Thoracic aorta (tissue), 2 donors: Measurements from ENCODE around the gene XRCC4. TPM values are rescaled to one million over a fixed set of nuclear protein-coding genes. Genes with fewer than 3 reads are reported as not detected.

Experiments used
- ATAC-seq: fragments of 150-250 bp; one replicate; pipeline ENCODE4 v1.8.0; 2017; ENCODE audit warnings: low read depth; ENCODE audit not compliant: insufficient number of reproducible peaks, low FRiP score
- DNase-seq: peaks from one replicate; pipeline ENCODE4 v3.0.0-alpha.2; 2020; ENCODE audit warnings: low spot score
- H3K27ac ChIP-seq, 2 donors: fragments of 200-600 bp; sonication (generic); 1 replicate in 1 of 2; 2 replicates in 1 of 2; pipeline ENCODE4 v1.5.1; 2016; ENCODE audit warnings: mild to moderate bottlenecking in 2 of 2, moderate library complexity in 2 of 2
- H3K27me3 ChIP-seq: fragments of 200-600 bp; sonication (generic); replicated peaks from 2 replicates; pipeline ENCODE4 v1.6.0; 2016; ENCODE audit warnings: mild to moderate bottlenecking; ENCODE audit not compliant: insufficient read depth
- H3K36me3 ChIP-seq: fragments of 200-600 bp; sonication (generic); one replicate; pipeline ENCODE4 v1.5.1; 2016
- H3K4me1 ChIP-seq, 2 donors: fragments of 200-600 bp; sonication (generic); 1 replicate in 1 of 2; 2 replicates in 1 of 2; pipeline versions ENCODE4 v1.5.1 to v1.6.0; 2016; ENCODE audit warnings: low read depth in 2 of 2, mild to moderate bottlenecking in 1 of 2; ENCODE audit not compliant: control insufficient read depth in 1 of 2
- H3K4me3 ChIP-seq: fragments of 200-600 bp; sonication (generic); 2 replicates; pipeline ENCODE4 v1.5.1; 2016; ENCODE audit warnings: mild to moderate bottlenecking
- H3K9me3 ChIP-seq: fragments of 200-600 bp; sonication (generic); 2 replicates; pipeline ENCODE4 v1.5.1; 2016
- CTCF ChIP-seq: fragments of 200-600 bp; sonication (generic); IDR thresholded peaks from one replicate; pipeline ENCODE4 v1.5.1; 2019; ENCODE audit warnings: antibody characterized with exemption
- total RNA-seq, 2 donors: library from RNA; depleted of rRNA; stranded (reverse); fragments of >200 nt; gene quantifications; one replicate each; pipeline versions ENCODE4 v1.1.0 to v1.2.3, GENCODE V29; 2016

XRCC4 gene
- total RNA-seq, 2 donors from 2014 or later: 7.8 to 11.1 TPM

DNA sequence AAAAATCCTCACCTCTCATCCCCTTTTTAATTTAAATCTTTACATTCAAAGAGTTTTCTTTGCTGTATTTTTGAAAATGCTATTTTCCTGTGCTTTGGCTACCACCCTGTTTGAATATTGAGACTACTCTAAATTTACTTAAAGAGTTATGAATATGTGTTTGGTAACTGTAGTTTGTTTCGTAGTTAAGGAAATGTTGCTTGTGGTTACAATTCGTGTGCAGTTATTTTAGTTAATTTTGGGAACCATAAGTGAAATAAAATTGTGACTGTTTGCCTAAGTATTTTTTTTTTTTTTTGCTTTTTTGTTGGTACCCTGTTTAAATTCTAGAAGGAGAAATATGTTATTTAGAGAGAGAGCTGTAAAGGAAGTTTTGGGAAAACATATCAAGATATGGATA lies 78.7 kb downstream of the XRCC4 start:
- Histone ChIP-seq H3K4me3 (no peak overlapping the region), H3K27me3 (no peaks in the 10 kb centered on the region), H3K36me3 (no peaks in the 10 kb centered on the region), H3K9me3 (no peaks in the 10 kb centered on the region), H3K4me1 (no peaks in the 10 kb centered on the region), H3K27ac (no peak overlapping the region)
- TF ChIP-seq CTCF: no peak
- DNase-seq: no peak
- no peak for ATAC-seq

DNA sequence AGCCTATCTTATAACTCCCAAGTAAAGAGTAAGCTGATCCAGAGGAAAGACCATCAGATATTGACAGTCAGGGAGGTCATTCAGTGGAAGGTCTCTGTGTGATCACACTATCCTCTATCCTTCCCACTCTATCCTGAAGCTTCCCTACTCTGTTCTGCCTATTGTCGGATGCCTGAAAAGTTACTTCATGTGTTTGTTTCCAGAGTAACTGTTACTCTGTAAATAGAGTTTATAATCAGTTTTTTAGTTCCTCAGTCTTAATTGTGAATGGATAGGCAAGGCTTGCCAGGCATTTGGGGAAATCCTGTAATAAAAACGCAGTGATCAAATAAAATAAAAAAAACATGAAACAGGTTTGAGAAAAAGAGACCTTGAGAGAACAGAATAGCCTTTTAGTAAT lies 79.8 kb downstream of the XRCC4 start:
- DNase-seq (no peak), ATAC-seq (no peak)
- Histone ChIP-seq H3K4me3 (no peak overlapping the region), H3K36me3 (no peaks in the 10 kb centered on the region), H3K27ac (no peak overlapping the region), H3K27me3 (no peaks in the 10 kb centered on the region), H3K4me1 (no peaks in the 10 kb centered on the region), H3K9me3 (no peaks in the 10 kb centered on the region)
- TF ChIP-seq CTCF: no peak

- H3K27me3 ChIP-seq: no peaks in the 10 kb centered on the region
- H3K9me3 ChIP-seq: no peaks in the 10 kb centered on the region
- ATAC-seq: no peak
- DNase-seq: no peak
- TF ChIP-seq CTCF: no peak
- no peaks in the 10 kb centered on the region for H3K4me1 ChIP-seq
- no peaks in the 10 kb centered on the region for H3K36me3 ChIP-seq
- no peak overlapping the region for H3K27ac ChIP-seq
- no peak overlapping the region for H3K4me3 ChIP-seq
Measured at GRCh38 chr5:83162601-83163000, 85.3 kb downstream of the XRCC4 start.

DNA sequence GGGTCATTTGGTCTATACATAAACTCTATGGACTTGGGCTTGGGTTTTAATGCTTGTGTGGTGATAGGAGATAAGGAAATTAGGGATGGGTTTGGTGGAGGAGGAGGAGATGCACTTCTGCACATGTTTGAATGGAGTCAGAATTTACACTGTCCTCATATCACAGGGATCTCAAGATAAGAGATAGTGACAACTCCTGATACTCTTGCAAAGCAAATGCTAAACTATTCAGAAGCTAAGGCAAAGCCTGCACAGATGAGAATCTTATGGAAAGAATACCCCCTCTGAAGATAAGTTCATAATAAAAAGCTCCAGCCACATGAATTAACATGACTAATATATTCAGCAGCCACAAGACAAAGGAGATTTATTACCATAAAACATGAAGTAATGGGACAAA lies 90.2 kb downstream of the XRCC4 start:
- Histone ChIP-seq H3K27ac (no peak overlapping the region), H3K9me3 (no peaks in the 10 kb centered on the region), H3K27me3 (no peaks in the 10 kb centered on the region), H3K4me1 (no peaks in the 10 kb centered on the region), H3K4me3 (no peak overlapping the region), H3K36me3 (no peaks in the 10 kb centered on the region)
- TF ChIP-seq CTCF: no peak
- ATAC-seq (no peak), DNase-seq (no peak)

- ATAC-seq (no peak), DNase-seq (no peak)
- Histone ChIP-seq H3K9me3 (no peaks in the 10 kb centered on the region), H3K4me3 (no peak overlapping the region), H3K27me3 (no peaks in the 10 kb centered on the region), H3K27ac (no peak overlapping the region), H3K4me1 (no peaks in the 10 kb centered on the region), H3K36me3 (no peaks in the 10 kb centered on the region)
- TF ChIP-seq CTCF: no peak
Measured at GRCh38 chr5:83169571-83170337, 92.4 kb downstream of the XRCC4 start.
